Bronchial epithelial cell (primary cell): Measurements from ENCODE around the gene PRSS3. TPM values are rescaled to one million over a fixed set of nuclear protein-coding genes. Genes with fewer than 3 reads are reported as not detected.
A peak's percentile ranks its signal among the peaks of the same experiment; 100 is the strongest.
"Not testable (repeated sequence)": the region's sequence is repeated elsewhere in the genome, so short reads cannot be mapped to it uniquely, and the experiment has no call there.

Experiments used
- DNase-seq: peaks from one replicate; pipeline ENCODE4 v3.0.0-alpha.2; 2010; ENCODE audit warnings: low read depth
- FAIRE-seq: peaks from 2 replicates; lab custom pipeline; 2011; peaks lifted over from hg19 to GRCh38; lab: Jason Lieb, UNC
- H3K27me3 ChIP-seq: 2 replicates; pipeline ENCODE4 v1.5.1; 2011; ENCODE audit warnings: low read length; ENCODE audit not compliant: control insufficient read depth, insufficient read depth
- H3K36me3 ChIP-seq: 2 replicates; pipeline ENCODE4 v1.5.1; 2011; ENCODE audit warnings: low read length; ENCODE audit not compliant: control insufficient read depth, insufficient read depth
- H3K4me3 ChIP-seq: 2 replicates; pipeline ENCODE4 v1.5.1; 2011; ENCODE audit warnings: mild to moderate bottlenecking, low read depth, low read length, control low read depth
- CTCF ChIP-seq: IDR thresholded peaks from 2 replicates; pipeline ENCODE4 v1.5.1; 2011; ENCODE audit warnings: mild to moderate bottlenecking, moderate library complexity, low read length, control low read depth, inconsistent platforms; ENCODE audit not compliant: insufficient read depth, severe bottlenecking
- total RNA-seq: library from RNA; depleted of rRNA; stranded (reverse); fragments of >200 nt; gene quantifications from 2 replicates; pipeline ENCODE4 v1.2.1, GENCODE V29; 2014

PRSS3 gene
- total RNA-seq, 1 donor from 2014 or later: 95.6 TPM

GRCh38 chr9:33835625-33836260 lies 40.4 kb downstream of the PRSS3 start:
- no peaks in the 10 kb centered on the region for H3K36me3 ChIP-seq
- FAIRE-seq (no peak), DNase-seq (no peak)
- no peak overlapping the region for H3K4me3 ChIP-seq
- TF ChIP-seq CTCF: no peak
- H3K27me3 ChIP-seq: no peaks in the 10 kb centered on the region

- H3K27me3 ChIP-seq, FAIRE-seq, H3K36me3 ChIP-seq, H3K4me3 ChIP-seq: not testable (repeated sequence)
- DNase-seq: peak; percentile 93
Observed at GRCh38 chr9:33836261-33836660, 40.9 kb downstream of the PRSS3 start.

- no peak for DNase-seq
- Histone ChIP-seq H3K36me3 (no peaks in the 10 kb centered on the region), H3K4me3 (no peak overlapping the region), H3K27me3 (no peaks in the 10 kb centered on the region)
- TF ChIP-seq CTCF: no peak
- FAIRE-seq: no peak
Observed at GRCh38 chr9:33837138-33837537, 41.8 kb downstream of the PRSS3 start.

- no peak for TF ChIP-seq CTCF
- Histone ChIP-seq H3K4me3 (no peak overlapping the region), H3K27me3 (no peaks in the 10 kb centered on the region), H3K36me3 (no peaks in the 10 kb centered on the region)
- DNase-seq: no peak
- no peak for FAIRE-seq
Observed at GRCh38 chr9:33840381-33840780, 45.0 kb downstream of the PRSS3 start.

- FAIRE-seq (no peak), DNase-seq (no peak)
- no peaks in the 10 kb centered on the region for H3K27me3 ChIP-seq
- H3K4me3 ChIP-seq: no peak overlapping the region
- no peak for TF ChIP-seq CTCF
- H3K36me3 ChIP-seq: no peaks in the 10 kb centered on the region
Observed at GRCh38 chr9:33843312-33843961, 48.1 kb downstream of the PRSS3 start.

GRCh38 chr9:33846231-33846630 lies 50.9 kb downstream of the PRSS3 start:
- no peak overlapping the region for H3K4me3 ChIP-seq
- no peak for FAIRE-seq
- H3K36me3 ChIP-seq: no peaks in the 10 kb centered on the region
- no peak for TF ChIP-seq CTCF
- no peaks in the 10 kb centered on the region for H3K27me3 ChIP-seq
- DNase-seq: no peak

- FAIRE-seq, DNase-seq, H3K36me3 ChIP-seq, H3K4me3 ChIP-seq, H3K27me3 ChIP-seq: not testable (repeated sequence)
Observed at GRCh38 chr9:33847894-33848205, 52.5 kb downstream of the PRSS3 start.
